Thoracic aorta (tissue), 2 donors: Measurements from ENCODE around the gene ATP2B1. TPM values are rescaled to one million over a fixed set of nuclear protein-coding genes. Genes with fewer than 3 reads are reported as not detected.

Experiments
- ATAC-seq: fragments of 150-250 bp; one replicate; pipeline ENCODE4 v1.8.0; 2017; ENCODE audit warnings: low read depth; ENCODE audit not compliant: insufficient number of reproducible peaks, low FRiP score
- DNase-seq: peaks from one replicate; pipeline ENCODE4 v3.0.0-alpha.2; 2020; ENCODE audit warnings: low spot score
- H3K27ac ChIP-seq, 2 donors: fragments of 200-600 bp; sonication (generic); 1 replicate in 1 of 2; 2 replicates in 1 of 2; pipeline ENCODE4 v1.5.1; 2016; ENCODE audit warnings: mild to moderate bottlenecking in 2 of 2, moderate library complexity in 2 of 2
- H3K27me3 ChIP-seq: fragments of 200-600 bp; sonication (generic); replicated peaks from 2 replicates; pipeline ENCODE4 v1.6.0; 2016; ENCODE audit warnings: mild to moderate bottlenecking; ENCODE audit not compliant: insufficient read depth
- H3K36me3 ChIP-seq: fragments of 200-600 bp; sonication (generic); one replicate; pipeline ENCODE4 v1.5.1; 2016
- H3K4me1 ChIP-seq, 2 donors: fragments of 200-600 bp; sonication (generic); 1 replicate in 1 of 2; 2 replicates in 1 of 2; pipeline versions ENCODE4 v1.5.1 to v1.6.0; 2016; ENCODE audit warnings: low read depth in 2 of 2, mild to moderate bottlenecking in 1 of 2; ENCODE audit not compliant: control insufficient read depth in 1 of 2
- H3K4me3 ChIP-seq: fragments of 200-600 bp; sonication (generic); 2 replicates; pipeline ENCODE4 v1.5.1; 2016; ENCODE audit warnings: mild to moderate bottlenecking
- H3K9me3 ChIP-seq: fragments of 200-600 bp; sonication (generic); 2 replicates; pipeline ENCODE4 v1.5.1; 2016
- CTCF ChIP-seq: fragments of 200-600 bp; sonication (generic); IDR thresholded peaks from one replicate; pipeline ENCODE4 v1.5.1; 2019; ENCODE audit warnings: antibody characterized with exemption
- total RNA-seq, 2 donors: library from RNA; depleted of rRNA; stranded (reverse); fragments of >200 nt; gene quantifications; one replicate each; pipeline versions ENCODE4 v1.1.0 to v1.2.3, GENCODE V29; 2016

Gene ATP2B1
- total RNA-seq, 2 donors from 2014 or later = 17.7 to 21.2 TPM

- Histone ChIP-seq H3K27me3 (no peaks in the 10 kb centered on the region), H3K4me3 (no peak overlapping the region), H3K9me3 (no peaks in the 10 kb centered on the region), H3K4me1 (no peaks in the 10 kb centered on the region), H3K36me3 (no peaks in the 10 kb centered on the region), H3K27ac (no peak overlapping the region)
- no peak for TF ChIP-seq CTCF
- DNase-seq (no peak), ATAC-seq (no peak)
Measured at GRCh38 chr12:89752341-89752740, 43.7 kb upstream of the ATP2B1 start.

- Histone ChIP-seq H3K4me3 (no peak overlapping the region), H3K4me1 (no peaks in the 10 kb centered on the region), H3K27me3 (no peaks in the 10 kb centered on the region), H3K9me3 (no peaks in the 10 kb centered on the region), H3K36me3 (no peaks in the 10 kb centered on the region), H3K27ac (no peak overlapping the region)
- ATAC-seq (no peak), DNase-seq (no peak)
- TF ChIP-seq CTCF = no peak
Measured at GRCh38 chr12:89750389-89751351, 42.0 kb upstream of the ATP2B1 start.

GRCh38 chr12:89748791-89749190 lies 40.2 kb upstream of the ATP2B1 start:
- H3K27ac ChIP-seq = no peak overlapping the region
- no peak overlapping the region for H3K4me3 ChIP-seq
- no peaks in the 10 kb centered on the region for H3K4me1 ChIP-seq
- H3K36me3 ChIP-seq = no peaks in the 10 kb centered on the region
- no peak for TF ChIP-seq CTCF
- H3K27me3 ChIP-seq = no peaks in the 10 kb centered on the region
- ATAC-seq = no peak
- no peak for DNase-seq
- H3K9me3 ChIP-seq = no peaks in the 10 kb centered on the region

GRCh38 chr12:89745286-89745685 lies 36.6 kb upstream of the ATP2B1 start:
- Histone ChIP-seq H3K4me3 (no peak overlapping the region), H3K36me3 (no peaks in the 10 kb centered on the region), H3K27ac (no peak overlapping the region), H3K9me3 (peaks cover 9% of the 10 kb centered on the region), H3K27me3 (no peaks in the 10 kb centered on the region), H3K4me1 (no peaks in the 10 kb centered on the region)
- no peak for TF ChIP-seq CTCF
- DNase-seq (no peak), ATAC-seq (no peak)

- Histone ChIP-seq H3K4me3 (no peak overlapping the region), H3K27me3 (no peaks in the 10 kb centered on the region), H3K9me3 (peaks cover 12% of the 10 kb centered on the region), H3K4me1 (no peaks in the 10 kb centered on the region), H3K36me3 (no peaks in the 10 kb centered on the region), H3K27ac (no peak overlapping the region)
- ATAC-seq (no peak), DNase-seq (no peak)
- no peak for TF ChIP-seq CTCF
Measured at GRCh38 chr12:89742337-89743022, 33.8 kb upstream of the ATP2B1 start.
